HG02870 (cell line): Measurements from ENCODE around the gene C1orf167.

Source experiments
- ATAC-seq: cut with Tn5 transposase; IDR thresholded peaks from one replicate; pipeline ENCODE4 v1.9.1; 2021; ENCODE audit warnings: mild to moderate bottlenecking, moderate library complexity; ENCODE audit not compliant: unreplicated experiment

Gene C1orf167

DNA sequence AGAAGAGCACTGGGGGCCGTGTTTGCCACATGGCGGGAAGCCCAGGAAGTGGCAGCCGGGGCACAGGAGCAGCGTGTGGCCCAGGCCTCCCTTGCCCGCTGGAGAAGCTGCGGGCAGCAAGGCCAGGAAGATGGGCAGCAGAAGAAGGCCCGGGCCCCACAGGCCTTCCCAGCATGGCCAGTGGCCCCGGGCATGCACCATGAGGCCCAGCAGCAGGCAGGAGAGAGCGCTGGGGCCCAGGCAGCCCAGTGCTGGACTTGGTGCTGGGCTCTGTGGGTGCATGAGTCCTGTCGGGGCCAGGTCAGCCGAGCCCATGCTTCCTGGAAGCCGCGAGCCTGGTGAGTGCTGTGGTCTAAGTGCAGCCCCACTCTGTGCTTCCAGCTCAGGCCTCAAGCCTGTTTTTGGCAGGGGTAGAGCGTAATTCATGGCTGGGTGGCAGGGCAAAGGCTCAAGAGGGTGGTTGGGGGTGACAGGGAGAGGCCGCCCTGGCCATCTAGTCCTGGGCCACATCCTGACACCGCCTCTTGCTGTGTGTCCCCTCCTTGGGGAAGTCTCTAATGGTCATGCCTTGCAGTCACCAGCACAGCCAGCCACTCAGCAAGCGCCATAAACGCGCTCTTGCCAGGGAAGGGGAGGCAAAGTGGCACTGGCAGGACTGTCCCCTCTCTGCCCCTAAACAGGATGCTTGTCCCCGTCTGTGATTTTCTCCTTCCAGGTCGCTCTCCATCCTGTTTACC, 22.4 kb downstream of the C1orf167 start:
- ATAC-seq, result no peak

DNA sequence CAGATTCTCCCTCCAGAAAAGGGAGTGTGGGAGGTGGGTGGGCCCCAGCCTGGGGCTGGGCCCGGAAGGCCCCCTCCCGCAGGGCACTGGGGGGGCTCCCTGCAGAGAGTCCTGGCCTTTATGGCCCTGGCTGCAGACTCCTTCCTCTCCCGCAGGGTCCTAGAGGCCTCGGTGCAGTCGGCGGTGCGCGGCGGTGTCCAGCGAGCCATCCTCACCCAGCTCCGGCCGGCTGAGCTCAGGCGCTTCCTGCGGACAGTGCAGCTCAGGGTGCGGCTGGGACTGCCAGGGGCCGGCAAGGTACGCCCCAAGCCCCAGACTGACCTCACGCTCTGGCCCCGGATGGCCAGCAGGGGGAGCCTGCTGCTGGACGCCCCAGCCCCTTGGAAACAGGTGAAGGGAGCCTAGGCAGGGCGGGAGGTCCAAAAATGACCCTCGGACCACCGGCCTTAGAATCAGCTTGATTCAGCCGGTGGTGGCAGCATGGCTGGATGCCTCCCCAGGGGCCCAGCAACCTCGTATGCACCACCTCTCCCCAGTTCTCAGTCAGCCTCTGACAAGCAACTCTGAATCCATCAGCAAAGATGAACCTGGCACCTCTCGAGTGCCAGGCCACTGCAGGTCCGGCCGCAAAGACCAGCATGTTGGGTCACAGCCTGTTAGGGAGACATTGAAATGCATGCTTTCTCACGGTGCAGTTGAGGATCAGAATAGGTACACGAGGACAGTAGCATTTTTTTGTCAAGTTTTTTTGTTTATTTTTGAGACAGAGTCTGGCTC, 23.2 kb downstream of the C1orf167 start:
- ATAC-seq, result no peak

DNA sequence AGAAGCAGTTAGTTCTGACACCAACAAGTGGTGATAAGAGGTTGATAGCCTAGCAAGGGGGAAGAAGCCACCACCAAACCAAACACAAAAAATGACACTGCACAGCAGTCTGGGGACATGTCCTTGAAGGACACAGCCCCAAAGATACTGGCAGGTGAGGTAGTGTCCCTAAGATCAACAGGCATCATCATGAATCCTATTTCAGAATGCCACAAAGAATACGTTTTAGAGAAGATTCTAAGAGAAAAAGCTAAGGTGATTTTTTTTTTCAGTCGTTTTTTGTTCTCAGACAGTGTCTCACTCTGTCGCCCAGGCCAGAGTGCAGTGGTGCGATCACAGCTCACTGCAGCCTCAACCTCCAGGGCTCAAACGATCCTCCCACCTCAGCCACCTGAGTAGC, 24.2 kb downstream of the C1orf167 start:
- ATAC-seq, result no peak

DNA sequence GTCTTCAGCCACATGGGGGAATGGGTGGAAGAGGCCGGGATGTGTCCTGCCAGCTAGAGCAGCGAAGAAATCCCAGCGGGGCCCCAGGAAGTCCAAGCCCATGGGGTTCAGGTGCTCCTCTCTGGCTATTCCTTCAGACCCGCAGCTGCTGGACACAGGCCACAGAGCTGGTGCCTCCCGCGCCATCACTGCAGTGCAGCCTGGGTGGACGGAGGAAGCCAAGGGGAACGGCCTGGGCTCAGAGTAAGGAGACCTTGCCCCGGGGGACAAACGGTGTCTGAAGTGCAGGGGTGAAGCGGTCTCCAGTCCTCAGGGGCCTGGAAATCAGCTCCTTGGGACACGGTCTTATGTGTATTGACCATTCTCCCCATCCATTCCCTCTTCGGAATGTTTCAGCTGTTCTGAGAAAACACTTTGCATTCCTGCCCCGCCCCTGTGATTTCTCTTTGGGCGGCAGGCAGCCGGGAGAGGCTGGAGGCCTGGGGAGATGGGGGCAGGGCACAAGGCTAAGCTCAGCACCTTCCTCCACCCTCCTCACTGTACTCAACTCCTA, 25.3 kb downstream of the C1orf167 start:
- ATAC-seq, result no peak

DNA sequence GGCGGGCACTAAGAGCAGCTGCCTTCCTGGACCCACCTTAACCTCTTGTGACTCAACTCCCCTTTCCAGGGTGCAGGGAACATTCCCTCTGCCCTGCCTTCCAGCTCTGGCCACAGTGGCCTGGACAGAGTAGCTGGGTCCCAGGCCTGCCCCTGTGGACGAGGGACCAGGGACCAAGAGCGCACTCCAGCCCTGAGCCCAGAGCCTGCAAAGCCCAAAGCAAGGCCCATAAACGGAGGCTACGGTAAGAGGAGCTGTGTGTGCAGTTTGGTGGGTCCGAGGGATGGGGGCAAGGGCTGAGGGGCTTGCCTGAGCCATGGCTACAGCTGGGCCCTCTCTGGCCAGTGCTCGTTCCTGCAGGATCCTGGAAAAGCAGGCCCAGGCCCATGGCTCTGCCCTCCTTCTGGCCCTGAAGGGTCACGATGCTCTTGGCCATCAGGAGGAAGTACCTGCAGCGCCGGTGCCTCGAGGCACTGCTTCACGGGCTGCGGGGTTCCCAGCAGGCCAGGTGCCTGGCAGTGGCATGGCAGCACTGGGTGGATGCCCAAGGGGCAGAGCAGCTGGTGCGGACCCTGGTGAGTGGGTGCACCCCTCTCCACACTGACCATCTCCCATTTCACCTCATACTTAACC, 25.9 kb downstream of the C1orf167 start:
- ATAC-seq, result no peak

DNA sequence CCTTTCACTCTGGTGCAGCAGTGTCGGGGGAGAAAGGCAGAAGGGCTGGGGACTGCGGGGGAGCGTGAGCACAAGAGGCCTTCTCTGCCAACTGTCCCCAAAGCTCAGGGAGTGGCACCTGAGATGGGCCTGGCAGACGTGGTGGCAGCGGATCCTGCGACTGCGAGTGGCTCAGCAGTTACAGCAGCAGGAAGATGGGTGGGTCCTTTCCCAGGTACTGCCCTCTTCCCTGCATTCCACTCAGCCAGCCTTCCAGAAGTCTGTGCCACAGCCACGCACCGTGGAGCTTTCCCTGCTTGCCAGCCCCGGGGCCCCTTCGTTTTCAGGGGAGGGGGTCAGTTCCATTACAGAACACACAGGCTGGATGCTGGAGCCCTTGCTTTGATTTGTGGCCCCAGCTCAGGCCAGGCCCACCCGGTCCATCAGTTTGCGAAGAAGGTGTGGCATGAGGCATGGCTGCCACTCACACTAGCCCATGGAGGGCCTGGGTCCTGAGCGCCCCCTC, 26.6 kb downstream of the C1orf167 start:
- no peak for ATAC-seq

DNA sequence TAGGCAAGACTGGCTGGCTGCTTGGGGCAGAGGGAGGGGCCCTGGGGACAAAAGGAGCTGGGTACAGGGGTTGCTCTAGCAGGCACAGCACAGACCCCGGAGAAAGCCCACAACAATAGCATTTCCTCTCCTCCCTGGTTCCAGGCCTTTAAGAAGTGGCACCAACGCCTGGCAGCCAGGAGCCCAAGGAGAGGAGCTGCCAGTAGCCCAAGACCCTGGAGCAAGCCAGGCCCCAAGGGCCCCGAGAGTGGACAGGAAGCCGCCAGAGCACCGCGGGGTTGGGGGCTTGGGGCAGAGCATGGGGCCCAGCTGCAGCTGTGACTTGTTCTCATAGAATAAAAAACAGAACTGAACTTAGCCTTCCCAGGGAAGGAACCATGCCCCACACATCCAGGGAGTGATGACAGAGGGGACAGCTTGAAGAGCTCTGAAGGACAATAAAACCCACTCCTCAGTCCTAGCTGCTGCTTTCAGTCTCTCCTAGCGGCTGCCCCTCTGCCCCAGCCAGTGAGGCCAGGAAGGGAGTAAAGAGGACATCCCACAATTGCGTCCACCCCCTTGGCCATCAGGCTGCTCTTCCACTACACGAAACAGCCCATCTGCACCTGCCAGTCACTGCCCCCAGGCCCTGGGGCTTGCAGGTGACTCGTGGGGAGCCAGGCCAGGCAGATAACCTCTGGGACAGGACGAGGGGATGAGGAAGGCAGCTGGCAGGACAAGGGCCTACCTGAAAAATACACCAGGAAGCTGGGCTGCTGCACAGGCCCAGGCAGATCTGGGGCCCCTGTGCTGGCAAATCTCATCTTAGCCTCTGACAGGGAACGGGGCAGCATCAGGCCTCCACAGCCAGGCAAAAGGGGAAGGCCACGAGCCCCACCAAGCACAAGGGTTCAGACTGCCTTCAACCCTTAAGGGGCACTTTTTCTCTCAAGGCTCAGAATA, 27.4 kb downstream of the C1orf167 start:
- no peak for ATAC-seq

DNA sequence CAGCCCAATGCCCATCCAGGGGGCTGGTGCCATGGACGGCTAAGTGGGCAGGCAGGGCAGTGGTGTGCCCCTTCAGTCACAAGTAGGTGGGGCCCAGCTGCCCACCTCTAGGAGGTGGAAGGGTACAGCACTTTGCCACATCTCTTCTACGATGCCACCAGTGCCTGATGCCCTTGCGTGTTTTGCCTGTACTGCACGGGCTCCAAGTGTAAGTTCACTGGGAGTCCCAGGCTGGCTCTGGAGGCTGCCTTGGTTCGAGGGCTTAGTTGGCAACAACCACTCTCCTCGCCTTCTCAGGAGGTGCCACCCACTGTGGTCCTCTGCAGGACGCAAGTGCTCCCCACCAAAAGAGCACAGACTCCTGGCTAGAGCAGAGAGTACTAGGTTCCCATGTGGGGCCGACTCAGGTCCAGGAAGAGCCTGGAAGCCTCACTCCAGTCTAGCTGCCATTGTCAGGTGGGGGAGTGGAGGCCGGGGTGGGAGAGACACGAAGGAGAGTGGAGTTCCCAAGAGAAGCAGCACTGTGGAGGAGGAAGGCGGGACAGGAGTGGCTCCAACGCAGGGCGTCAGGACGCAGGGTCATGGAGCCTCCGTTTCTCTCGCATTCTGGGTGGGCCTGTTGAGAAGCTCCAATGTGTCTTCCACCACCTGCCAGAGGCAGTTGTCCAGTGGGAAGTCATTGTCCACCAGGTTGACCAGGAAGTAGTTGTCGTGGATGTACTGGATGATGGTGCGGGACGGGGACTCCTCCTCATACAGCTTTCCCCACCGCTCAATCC, 28.3 kb downstream of the C1orf167 start:
- no peak for ATAC-seq

DNA sequence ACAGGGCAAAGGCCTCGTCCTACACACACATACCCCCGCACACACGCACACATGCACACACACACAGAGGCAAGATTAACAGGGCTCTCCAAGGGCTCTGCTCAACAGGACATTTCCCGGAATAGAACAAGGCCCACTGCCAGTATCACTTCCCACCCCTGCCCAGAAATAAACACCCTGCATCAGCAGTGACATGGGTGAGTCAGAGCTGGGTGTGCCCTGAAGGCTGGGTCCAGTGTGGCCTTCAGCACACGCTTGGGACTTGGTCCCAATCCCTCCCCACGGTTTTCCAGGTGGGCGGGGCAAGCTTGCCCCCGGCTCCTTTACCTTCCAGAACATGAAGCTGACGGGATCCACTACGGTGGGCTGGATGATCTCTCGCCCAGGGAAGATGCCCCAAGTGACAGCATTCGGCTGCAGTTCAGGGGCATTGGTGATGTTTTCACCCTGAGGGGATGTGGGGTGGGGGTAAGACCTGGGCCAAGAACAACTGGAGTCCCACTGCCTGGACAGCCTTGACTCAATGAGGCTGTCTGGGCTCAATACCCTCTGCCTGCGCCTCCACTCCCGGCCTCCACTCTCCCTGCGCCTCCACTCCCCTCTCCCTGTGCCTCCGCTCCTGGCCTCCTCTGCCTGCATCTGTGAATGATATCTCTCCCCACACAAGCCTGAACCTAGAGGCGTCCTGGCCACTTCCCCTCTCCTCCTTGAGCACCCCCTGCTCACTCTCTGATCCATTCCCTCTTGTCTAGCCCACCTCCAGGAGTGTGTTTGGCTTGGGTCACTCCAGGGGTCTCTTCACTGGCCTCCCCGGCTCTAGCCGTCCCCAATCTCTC, 29.1 kb downstream of the C1orf167 start:
- no peak for ATAC-seq

DNA sequence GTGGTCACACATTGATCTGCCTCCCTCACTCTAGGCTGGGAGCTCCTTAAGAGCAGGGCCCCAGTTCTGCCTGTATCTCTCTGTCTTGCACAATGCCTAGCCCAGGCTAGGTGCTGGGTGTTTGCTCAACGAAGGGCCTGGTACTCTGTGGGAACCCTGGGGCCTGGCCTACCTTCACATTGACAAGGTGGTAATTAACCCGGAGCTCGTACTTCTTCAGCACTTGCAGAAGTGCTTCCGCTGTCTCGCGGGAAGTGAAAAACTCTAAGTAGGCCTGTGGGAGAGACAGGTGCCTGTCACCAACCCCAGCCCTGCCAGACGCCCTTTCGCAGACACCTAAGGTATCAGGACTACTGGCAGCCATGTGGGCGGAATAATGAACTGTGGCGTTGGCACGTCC, 30.1 kb downstream of the C1orf167 start:
- no peak for ATAC-seq

DNA sequence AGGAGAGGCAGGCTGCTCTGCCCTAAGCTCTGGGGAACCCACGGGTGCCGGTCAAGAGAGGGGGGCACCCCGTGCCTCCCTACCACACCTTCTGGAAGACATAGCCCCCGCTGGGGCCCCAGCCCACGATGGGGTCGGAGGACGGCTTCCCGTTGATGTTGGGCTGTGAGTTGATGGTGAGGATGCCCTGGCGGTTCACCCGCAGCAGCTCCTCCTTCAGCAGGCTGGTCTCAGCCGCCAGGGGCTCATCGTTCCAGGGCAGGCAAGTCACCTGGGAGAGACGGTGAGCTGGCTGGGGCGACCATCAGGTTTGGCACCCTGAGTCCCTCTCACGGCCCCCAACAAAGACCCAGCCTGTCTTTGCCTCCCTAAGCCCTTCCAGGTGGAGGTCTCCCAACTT, 31.8 kb downstream of the C1orf167 start:
- ATAC-seq, result no peak

DNA sequence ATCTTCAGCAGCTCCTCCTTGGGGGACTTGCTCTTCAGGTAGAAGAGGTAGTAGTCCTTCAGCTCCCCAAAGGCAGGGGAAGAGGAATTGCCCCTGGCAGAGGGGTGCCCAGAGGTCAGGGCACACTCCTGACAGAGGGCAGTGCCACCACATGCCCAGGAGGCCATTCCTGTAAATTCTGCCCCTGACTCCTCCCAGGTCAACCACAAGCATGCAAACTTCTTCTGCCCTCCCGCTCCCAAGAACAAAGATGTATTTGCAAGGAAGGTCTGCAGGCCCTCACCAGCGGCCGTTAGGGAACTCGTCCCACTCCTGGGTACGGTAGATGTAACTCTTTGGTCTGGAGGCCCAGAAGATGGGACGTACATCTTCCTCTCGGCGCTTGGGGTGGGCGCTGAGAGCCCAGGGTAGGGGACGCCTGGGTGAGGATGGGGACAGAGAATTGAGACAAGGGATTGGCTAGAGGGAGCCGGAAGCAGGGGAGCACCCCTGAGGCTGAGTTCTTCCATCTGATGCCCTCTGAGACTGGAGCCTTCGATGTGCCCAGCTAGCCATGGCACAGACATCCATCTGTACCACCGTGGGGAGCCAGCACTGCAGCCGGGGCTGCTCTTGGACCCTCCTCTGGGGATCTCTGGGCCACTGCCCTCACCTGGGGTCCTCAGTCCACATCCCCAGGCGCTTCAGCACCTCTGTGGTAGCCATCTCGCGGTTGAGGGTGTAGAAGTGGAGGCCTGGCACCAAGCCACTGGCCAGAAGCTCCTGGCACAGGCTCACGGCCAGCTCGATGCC, 32.6 kb downstream of the C1orf167 start:
- no peak for ATAC-seq

DNA sequence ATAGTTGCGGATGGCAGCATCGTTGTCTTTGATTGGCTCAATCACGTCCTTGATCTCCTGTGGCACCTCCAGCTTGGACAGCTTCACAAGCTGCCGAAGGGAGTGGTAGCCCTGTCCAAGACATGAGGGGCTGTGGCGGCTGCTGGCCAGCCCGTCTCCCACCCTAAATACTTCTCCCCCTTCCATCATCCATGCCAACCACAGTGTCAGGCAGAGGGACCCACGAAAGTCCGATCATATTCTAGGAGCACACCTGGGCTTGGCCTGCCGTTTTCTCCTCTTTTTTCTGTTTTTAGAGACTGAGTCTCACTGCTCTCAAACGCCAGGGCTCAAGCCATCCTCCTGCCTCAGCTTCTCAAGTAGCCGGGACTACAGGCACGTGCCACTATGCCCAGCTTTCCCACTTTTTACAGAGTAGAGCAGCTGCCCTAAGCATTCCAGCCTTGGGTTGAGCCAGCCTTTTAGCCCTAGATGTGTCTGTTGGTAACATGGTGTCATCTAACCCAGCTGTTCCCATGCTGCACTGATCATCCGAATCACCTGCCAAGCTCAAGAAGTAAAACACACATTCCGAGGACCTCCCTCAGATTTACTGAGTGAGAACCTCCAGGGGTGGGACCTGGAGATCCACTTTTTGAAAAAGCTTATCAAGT, 33.4 kb downstream of the C1orf167 start:
- no peak for ATAC-seq

DNA sequence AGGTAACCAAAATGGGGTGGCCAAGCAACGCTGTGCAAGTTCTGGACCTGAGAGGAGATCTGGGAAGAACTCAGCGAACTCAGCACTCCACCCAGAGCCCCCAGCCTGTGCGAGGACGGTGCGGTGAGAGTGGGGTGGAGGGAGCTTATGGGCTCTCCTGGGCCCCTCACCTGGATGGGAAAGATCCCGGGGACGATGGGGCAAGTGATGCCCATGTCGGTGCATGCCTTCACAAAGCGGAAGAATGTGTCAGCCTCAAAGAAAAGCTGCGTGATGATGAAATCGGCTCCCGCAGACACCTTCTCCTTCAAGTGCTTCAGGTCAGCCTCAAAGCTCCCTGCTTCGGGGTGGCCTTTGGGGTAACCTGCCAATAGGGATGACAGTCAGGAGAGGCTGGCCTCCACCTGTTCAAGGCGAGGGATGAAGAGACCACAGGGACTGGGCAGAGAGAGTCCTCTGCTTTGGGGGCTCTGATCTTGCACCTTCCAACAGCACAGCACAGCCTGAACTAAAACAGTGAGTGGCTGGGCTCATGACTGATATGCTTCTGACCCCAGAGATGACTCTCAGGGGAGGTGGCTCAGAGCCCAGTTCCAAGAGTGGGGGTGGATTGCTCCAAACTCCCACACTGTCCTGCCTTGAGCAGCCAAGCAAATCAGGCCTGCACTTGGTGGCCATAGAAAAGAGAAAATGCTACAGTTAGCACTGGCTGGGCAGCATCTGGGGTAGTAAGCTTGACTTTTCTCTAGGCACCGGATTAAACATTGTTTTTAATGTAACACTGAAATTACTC, 34.2 kb downstream of the C1orf167 start:
- ATAC-seq, result no peak

DNA sequence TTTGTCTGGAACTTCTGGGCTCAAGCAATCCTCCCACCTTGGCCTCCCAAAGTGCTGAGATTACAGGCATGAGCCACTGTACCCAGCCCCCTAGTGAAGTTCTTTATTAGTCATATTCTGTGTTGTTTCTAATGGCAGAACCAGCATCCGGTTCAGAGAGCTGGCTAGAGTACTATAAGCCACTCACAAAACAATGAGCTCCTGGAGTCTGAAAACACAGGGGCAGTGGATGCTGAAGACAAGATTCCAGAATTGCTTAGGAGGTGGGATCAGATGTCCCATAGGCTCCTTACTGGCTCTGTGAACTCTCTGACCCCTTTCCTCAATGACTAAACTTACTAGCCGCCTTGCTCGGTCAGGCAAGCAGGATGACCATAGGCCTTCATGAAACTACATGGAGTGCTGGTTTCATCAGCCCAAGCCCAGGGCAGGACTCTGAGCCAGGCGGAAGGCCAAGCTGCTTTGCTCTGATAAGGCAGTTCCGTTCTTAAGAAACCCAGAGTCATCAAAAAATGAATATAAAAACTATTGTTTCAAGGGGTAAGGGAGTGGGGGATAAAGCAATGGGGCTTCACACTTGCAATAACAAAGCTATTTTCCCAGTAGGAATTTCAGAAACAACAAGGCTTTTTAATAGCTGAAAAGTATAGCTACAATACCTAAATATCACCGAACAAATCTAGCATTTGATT, 35.7 kb downstream of the C1orf167 start:
- ATAC-seq, result no peak

DNA sequence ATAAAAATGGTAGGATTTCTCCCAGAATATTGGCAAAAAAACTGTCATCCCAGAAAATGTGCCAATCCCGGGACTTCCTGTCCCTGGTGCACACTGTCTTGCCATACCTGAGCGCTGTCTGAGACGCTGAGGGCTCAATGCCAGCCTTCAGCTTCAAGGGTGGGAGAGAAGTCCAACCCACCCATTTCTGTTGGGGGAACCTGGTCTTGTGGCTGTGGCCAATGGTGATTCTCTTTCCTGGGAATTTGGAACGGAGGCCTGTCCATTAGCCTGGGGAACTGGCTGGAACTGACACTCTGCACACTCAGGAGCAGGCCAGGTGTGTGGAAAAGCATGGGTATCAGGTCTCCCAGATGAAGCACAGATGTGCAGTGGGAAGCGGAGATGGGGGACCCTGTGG, 37.1 kb downstream of the C1orf167 start:
- no peak for ATAC-seq
